Mesendoderm (in vitro differentiated cells): ENCODE measurements around the gene MACROD2.

ENCODE experiments used
- DNase-seq: peaks from one replicate; pipeline ENCODE4 v3.0.0; 2013
- H2AK5ac ChIP-seq: 2 replicates; pipeline ENCODE4 v1.6.1; 2013; ENCODE audit warnings: low read length, inconsistent platforms
- H2BK120ac ChIP-seq: 2 replicates; pipeline ENCODE4 v1.6.1; 2013; ENCODE audit warnings: low read depth, mild to moderate bottlenecking, low read length, moderate library complexity, mixed read lengths
- H2BK15ac ChIP-seq: replicated peaks from 2 replicates; pipeline ENCODE4 v1.6.1; 2013; ENCODE audit warnings: low read depth, mild to moderate bottlenecking, moderate library complexity
- H2BK5ac ChIP-seq: 2 replicates; pipeline ENCODE4 v1.6.1; 2013; ENCODE audit warnings: low read length, inconsistent platforms
- H3K18ac ChIP-seq: 2 replicates; pipeline ENCODE4 v1.6.1; 2013; ENCODE audit warnings: mild to moderate bottlenecking, low read length, mixed read lengths
- H3K23ac ChIP-seq: one replicate; pipeline ENCODE4 v1.6.1; 2013; ENCODE audit warnings: low read length
- H3K27ac ChIP-seq: 2 replicates; pipeline ENCODE4 v1.5.1; 2013; ENCODE audit warnings: low read depth, mild to moderate bottlenecking, inconsistent platforms, low read length, moderate library complexity
- H3K27me3 ChIP-seq: 2 replicates; pipeline ENCODE4 v1.6.1; 2013; ENCODE audit warnings: low read length, control low read depth, mild to moderate bottlenecking, inconsistent platforms; ENCODE audit not compliant: insufficient read depth, poor library complexity
- H3K36me3 ChIP-seq: 2 replicates; pipeline ENCODE4 v1.6.1; 2013; ENCODE audit warnings: low read length, inconsistent platforms; ENCODE audit not compliant: control insufficient read depth, insufficient read depth
- H3K4ac ChIP-seq: one replicate; pipeline ENCODE4 v1.6.1; 2013; ENCODE audit warnings: low read depth, mild to moderate bottlenecking, low read length, moderate library complexity
- H3K4me1 ChIP-seq: 2 replicates; pipeline ENCODE4 v1.6.1; 2013; ENCODE audit warnings: low read depth, low read length, inconsistent platforms; ENCODE audit not compliant: control insufficient read depth
- H3K4me2 ChIP-seq: 2 replicates; pipeline ENCODE4 v1.6.1; 2013; ENCODE audit warnings: low read length
- H3K4me3 ChIP-seq: 2 replicates; pipeline ENCODE4 v1.5.1; 2013; ENCODE audit warnings: mild to moderate bottlenecking, low read length
- H3K56ac ChIP-seq: one replicate; pipeline ENCODE4 v1.6.1; 2013; ENCODE audit warnings: low read length
- H3K79me1 ChIP-seq: 2 replicates; pipeline ENCODE4 v1.6.1; 2013; ENCODE audit warnings: low read length, inconsistent platforms
- H3K79me2 ChIP-seq: 2 replicates; pipeline ENCODE4 v1.6.1; 2013; ENCODE audit warnings: mild to moderate bottlenecking, low read length; ENCODE audit not compliant: control insufficient read depth, insufficient read depth
- H3K9ac ChIP-seq: 2 replicates; pipeline ENCODE4 v1.6.1; 2013; ENCODE audit warnings: low read length, inconsistent platforms
- H4K5ac ChIP-seq: one replicate; pipeline ENCODE4 v1.6.1; 2013; ENCODE audit warnings: low read length
- H4K8ac ChIP-seq: one replicate; pipeline ENCODE4 v1.6.1; 2013; ENCODE audit warnings: low read depth, mild to moderate bottlenecking, control low read depth, low read length, moderate library complexity
- WGBS: extraction: QIAGEN DNeasy Blood & Tissue Kit; methylation state at CpG from one replicate; pipeline ENCODE4 v1.1.7; 2013; ENCODE audit warnings: low lambda C conversion rate, missing lambda C conversion rate; ENCODE audit not compliant: insufficient coverage; ENCODE audit errors: extremely low coverage; 5-methylcytosine and 5-hydroxymethylcytosine counted together

MACROD2 gene

GRCh38 chr20:15831201-15831600 lies 1835.9 kb downstream of the MACROD2 start:
- no peak overlapping the region for H3K27ac ChIP-seq
- H3K4me1 ChIP-seq = no peaks in the 10 kb centered on the region
- no peak overlapping the region for H3K18ac ChIP-seq
- no peak overlapping the region for H3K9ac ChIP-seq
- H2BK15ac ChIP-seq = no peak overlapping the region
- no peaks in the 10 kb centered on the region for H3K36me3 ChIP-seq
- H3K27me3 ChIP-seq = no peaks in the 10 kb centered on the region
- H3K4me2 ChIP-seq = no peak overlapping the region
- H2BK5ac ChIP-seq = no peak overlapping the region
- no peak overlapping the region for H3K23ac ChIP-seq
- H4K8ac ChIP-seq = no peak overlapping the region
- H2AK5ac ChIP-seq = no peak overlapping the region
- no peak overlapping the region for H4K5ac ChIP-seq
- H2BK120ac ChIP-seq = no peak overlapping the region
- H3K79me2 ChIP-seq = no peaks in the 10 kb centered on the region
- no peak overlapping the region for H3K4ac ChIP-seq
- no peaks in the 10 kb centered on the region for H3K79me1 ChIP-seq
- no peak overlapping the region for H3K4me3 ChIP-seq
- peak; percentile 8 for DNase-seq
- no peak overlapping the region for H3K56ac ChIP-seq

GRCh38 chr20:15832512-15832911 lies 1837.2 kb downstream of the MACROD2 start:
- WGBS = no CpG with 5 or more reads among the region's 6 CpGs
- no peak overlapping the region for H3K9ac ChIP-seq
- H3K18ac ChIP-seq = no peak overlapping the region
- no peaks in the 10 kb centered on the region for H3K79me1 ChIP-seq
- H3K4me1 ChIP-seq = no peaks in the 10 kb centered on the region
- no peak overlapping the region for H3K56ac ChIP-seq
- H2BK120ac ChIP-seq = no peak overlapping the region
- no peak overlapping the region for H4K5ac ChIP-seq
- H3K27me3 ChIP-seq = no peaks in the 10 kb centered on the region
- H3K4ac ChIP-seq = no peak overlapping the region
- DNase-seq = no peak
- H3K36me3 ChIP-seq = no peaks in the 10 kb centered on the region
- no peaks in the 10 kb centered on the region for H3K79me2 ChIP-seq
- no peak overlapping the region for H4K8ac ChIP-seq
- no peak overlapping the region for H3K27ac ChIP-seq
- no peak overlapping the region for H2BK5ac ChIP-seq
- H3K4me3 ChIP-seq = no peak overlapping the region
- H2AK5ac ChIP-seq = no peak overlapping the region
- no peak overlapping the region for H3K23ac ChIP-seq
- no peak overlapping the region for H2BK15ac ChIP-seq
- H3K4me2 ChIP-seq = no peak overlapping the region

- Histone ChIP-seq H2AK5ac (no peak overlapping the region), H3K18ac (no peak overlapping the region), H3K56ac (no peak overlapping the region), H2BK15ac (no peak overlapping the region), H3K27me3 (no peaks in the 10 kb centered on the region), H3K79me2 (no peaks in the 10 kb centered on the region), H3K4me2 (no peak overlapping the region), H3K4me1 (no peaks in the 10 kb centered on the region), H4K5ac (no peak overlapping the region), H4K8ac (no peak overlapping the region), H3K4me3 (no peak overlapping the region), H3K36me3 (no peaks in the 10 kb centered on the region), H3K79me1 (no peaks in the 10 kb centered on the region), H2BK120ac (no peak overlapping the region), H2BK5ac (no peak overlapping the region), H3K4ac (no peak overlapping the region), H3K27ac (no peak overlapping the region), H3K9ac (no peak overlapping the region), H3K23ac (no peak overlapping the region)
- no CpG with 5 or more reads among the region's 3 CpGs for WGBS
- DNase-seq = no peak
These were observed 1839.5 kb downstream of the MACROD2 start for GRCh38 chr20:15834857-15835256.

- Histone ChIP-seq H3K4me3 (no peak overlapping the region), H3K79me1 (no peaks in the 10 kb centered on the region), H3K4ac (no peak overlapping the region), H2BK120ac (no peak overlapping the region), H4K8ac (no peak overlapping the region), H2BK15ac (no peak overlapping the region), H3K36me3 (no peaks in the 10 kb centered on the region), H2BK5ac (no peak overlapping the region), H3K79me2 (no peaks in the 10 kb centered on the region), H2AK5ac (no peak overlapping the region), H3K23ac (no peak overlapping the region), H4K5ac (no peak overlapping the region), H3K27me3 (no peaks in the 10 kb centered on the region), H3K4me2 (no peak overlapping the region), H3K9ac (no peak overlapping the region), H3K27ac (no peak overlapping the region), H3K4me1 (no peaks in the 10 kb centered on the region), H3K56ac (no peak overlapping the region), H3K18ac (no peak overlapping the region)
- no peak for DNase-seq
- no CpG with 5 or more reads among the region's 1 CpG for WGBS
These were observed 1840.5 kb downstream of the MACROD2 start for GRCh38 chr20:15835811-15836210.

- Histone ChIP-seq H3K36me3 (no peaks in the 10 kb centered on the region), H3K9ac (no peak overlapping the region), H2BK15ac (no peak overlapping the region), H3K27ac (no peak overlapping the region), H4K5ac (no peak overlapping the region), H2BK5ac (no peak overlapping the region), H3K4ac (no peak overlapping the region), H3K79me2 (no peaks in the 10 kb centered on the region), H3K23ac (no peak overlapping the region), H2AK5ac (no peak overlapping the region), H2BK120ac (no peak overlapping the region), H3K27me3 (no peaks in the 10 kb centered on the region), H3K56ac (no peak overlapping the region), H3K4me2 (no peak overlapping the region), H4K8ac (no peak overlapping the region), H3K4me3 (no peak overlapping the region), H3K4me1 (no peaks in the 10 kb centered on the region), H3K18ac (no peak overlapping the region), H3K79me1 (no peaks in the 10 kb centered on the region)
- no peak for DNase-seq
- no CpG with 5 or more reads among the region's 2 CpGs for WGBS
These were observed 1841.3 kb downstream of the MACROD2 start for GRCh38 chr20:15836634-15837033.

- H3K27me3 ChIP-seq = no peaks in the 10 kb centered on the region
- DNase-seq = no peak
These were observed 1842.2 kb downstream of the MACROD2 start for GRCh38 chr20:15837563-15837962.

More at GRCh38 chr20:15837563-15837962, 1842.2 kb downstream of the MACROD2 start:
- no peaks in the 10 kb centered on the region for H3K36me3 ChIP-seq
- H2BK15ac ChIP-seq = no peak overlapping the region
- no peak overlapping the region for H3K27ac ChIP-seq
- H3K4me3 ChIP-seq = no peak overlapping the region
- no peaks in the 10 kb centered on the region for H3K79me2 ChIP-seq
- no peak overlapping the region for H3K9ac ChIP-seq
- no peak overlapping the region for H2BK120ac ChIP-seq
- H3K4me1 ChIP-seq = no peaks in the 10 kb centered on the region
- H3K79me1 ChIP-seq = no peaks in the 10 kb centered on the region
- no peak overlapping the region for H3K56ac ChIP-seq
- no peak overlapping the region for H3K4me2 ChIP-seq
- no peak overlapping the region for H4K5ac ChIP-seq
- no peak overlapping the region for H3K4ac ChIP-seq
- H3K18ac ChIP-seq = no peak overlapping the region
- H4K8ac ChIP-seq = no peak overlapping the region
- no CpG with 5 or more reads among the region's 3 CpGs for WGBS
- H2BK5ac ChIP-seq = no peak overlapping the region
- H2AK5ac ChIP-seq = no peak overlapping the region
- H3K23ac ChIP-seq = no peak overlapping the region
